Keratinocyte (primary cell): ENCODE measurements around the gene RPL13.

Experiments
- CTCF ChIP-seq, 3 experiments: IDR thresholded peaks in 1 of 3; conservative IDR thresholded peaks in 1 of 3; optimal IDR thresholded peaks in 1 of 3; 2 replicates in 2 of 3; 3 replicates in 1 of 3; pipeline versions ENCODE3 to v1.5.1; 2011; ENCODE audit warnings: low read length in 3 of 3, mild to moderate bottlenecking in 3 of 3, moderate library complexity in 2 of 3, control low read depth in 1 of 3, inconsistent platforms in 1 of 3; ENCODE audit not compliant: insufficient read depth in 2 of 3; ENCODE audit errors: extremely low read depth in 1 of 3
- EZH2 ChIP-seq: IDR thresholded peaks from one replicate; pipeline ENCODE4 v1.6.1; 2012; ENCODE audit warnings: inconsistent platforms, mild to moderate bottlenecking, low read length, moderate library complexity

- TF ChIP-seq CTCF (optimal IDR thresholded peaks at IDR 0.05 in 1 of 3, IDR thresholded peaks at IDR 0.05 in 1 of 3, conservative IDR thresholded peaks at IDR 0.05 in 1 of 3; ENCODE audit: extremely low read depth in 1 of 3, insufficient read depth in 2 of 3, low read length in 3 of 3) = no peak
- TF ChIP-seq EZH2 = no peak
These were observed 22.9 kb upstream of the RPL13 start for GRCh38 chr16:89537549-89537925.
